Measurements from ENCODE around the gene SEC14L3. TPM values are rescaled to one million over a fixed set of nuclear protein-coding genes. Genes with fewer than 3 reads are reported as not detected.

The SEC14L3 gene
- total RNA-seq, 1 experiment from 2014 or later, result not detected

DNA sequence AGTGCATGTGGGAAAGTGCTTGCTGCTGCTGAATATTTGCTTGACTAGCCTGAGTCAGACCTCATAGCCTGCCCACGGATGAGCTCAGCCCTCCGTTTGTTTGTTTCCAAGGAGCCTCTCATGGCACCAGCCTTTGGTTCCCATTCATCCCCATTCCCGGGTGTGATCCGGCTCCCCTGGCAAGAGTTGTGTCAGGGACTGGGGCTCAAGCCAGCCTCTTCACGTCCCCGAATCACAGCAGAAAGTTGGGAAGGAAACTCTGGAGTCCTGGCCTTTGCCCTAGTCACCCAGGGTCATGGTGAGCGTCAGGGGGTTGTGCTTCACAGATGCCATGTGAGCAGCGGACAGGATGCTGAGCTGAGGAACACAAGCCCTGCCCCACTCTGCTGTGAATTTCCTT lies 13.8 kb downstream of the SEC14L3 start:
- Histone ChIP-seq H3K79me2 (ENCODE audit: insufficient read depth, low read length) (no peaks in the 10 kb centered on the region), H4K91ac (ENCODE audit: insufficient read length, low read depth, low read length) (no peak overlapping the region), H3K4ac (ENCODE audit: low read depth, low read length) (no peak overlapping the region), H3K4me1 (ENCODE audit: insufficient read depth, low read length) (no peaks in the 10 kb centered on the region), H2BK5ac (ENCODE audit: insufficient read length, low read length) (no peak overlapping the region), H4K20me1 (ENCODE audit: control insufficient read depth, insufficient read depth, insufficient read length) (no peaks in the 10 kb centered on the region), H3K4me2 (ENCODE audit: insufficient read depth, insufficient read length, low read length) (no peak overlapping the region), H2BK12ac (ENCODE audit: insufficient read length, low read depth, low read length) (no peak overlapping the region), H2BK15ac (ENCODE audit: low read depth, low read length) (no peak overlapping the region), H2BK20ac (ENCODE audit: low read depth, low read length, poor library complexity, severe bottlenecking) (no peak overlapping the region), H3K14ac (ENCODE audit: insufficient read depth, low read length) (no peak overlapping the region), H3K23me2 (ENCODE audit: insufficient read length, low read depth, low read length, poor library complexity, severe bottlenecking) (no peaks in the 10 kb centered on the region), H3K23ac (ENCODE audit: insufficient read length, low read depth, low read length) (no peak overlapping the region), H3K56ac (ENCODE audit: insufficient read length, low read depth, low read length) (no peak overlapping the region), H3K27me3 (ENCODE audit: insufficient read depth, low read length) (no peaks in the 10 kb centered on the region), H2AK5ac (ENCODE audit: insufficient read length, low read length) (no peak overlapping the region), H3K27ac (ENCODE audit: insufficient read length, low read depth, low read length) (no peak overlapping the region), H2AFZ (ENCODE audit: low read length) (no peak overlapping the region), H3K79me1 (ENCODE audit: insufficient read depth, low read depth, low read length, poor library complexity, severe bottlenecking) (no peaks in the 10 kb centered on the region), H4K5ac (ENCODE audit: insufficient read length, low read depth, low read length) (no peak overlapping the region), H4K8ac (replicated peaks; ENCODE audit: insufficient read length, low read depth, low read length) (no peak overlapping the region), H2BK120ac (ENCODE audit: low read depth, low read length, poor library complexity, severe bottlenecking) (no peak overlapping the region), H3K9me3 (ENCODE audit: control insufficient read depth, low read depth, low read length) (no peaks in the 10 kb centered on the region), H3K9ac (ENCODE audit: extremely low read depth, insufficient read length, low read length) (no peak overlapping the region), H3K18ac (ENCODE audit: insufficient read length, low read depth, low read length) (no peak overlapping the region), H3T11ph (ENCODE audit: low read length) (no peak overlapping the region)
- Mint-ChIP-seq H3K27me3 (ENCODE audit: low read depth) (peaks cover 10% of the 10 kb centered on the region), H3K4me3 (no peak overlapping the region), H3K27ac (no peak overlapping the region), H3K9me3 (no peaks in the 10 kb centered on the region), H3K36me3 (ENCODE audit: insufficient read depth in 1 of 3, low read depth in 3 of 3) (no peaks in the 10 kb centered on the region), H3K4me1 (peaks cover 3 to 9% of the 10 kb centered on the region in 2 experiments; a peak in 3 of 4 replicates)
- no peak for DNase-seq
- TF ChIP-seq CTCF (conservative IDR thresholded peaks at IDR 0.05), result no peak
- no CpG with 5 or more reads among the region's 8 CpGs for WGBS (ENCODE audit: extremely low coverage, insufficient read length, low lambda C conversion rate)

Data from H9 (cell line).